ENCODE results near the gene HPSE2.

DNA sequence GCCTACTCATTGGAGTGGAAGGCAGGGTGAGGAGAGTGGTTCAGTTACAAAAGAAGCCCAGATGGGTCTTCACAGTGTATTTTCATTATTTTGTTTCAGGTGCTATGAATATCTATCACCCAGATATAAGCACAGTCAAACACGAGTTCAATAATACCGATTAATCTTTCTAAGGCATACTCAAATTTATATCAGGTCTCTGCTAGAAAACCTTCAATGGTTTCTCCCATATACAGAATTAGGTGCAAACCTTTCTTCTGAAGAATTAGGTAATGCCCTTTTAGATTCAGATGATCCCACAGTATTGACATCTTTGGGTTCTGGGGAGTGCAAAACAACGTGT, 774.2 kb downstream of the HPSE2 start:
- TF ChIP-seq CTCF (IDR thresholded peaks at IDR 0.05) (no peak), EZH2phosphoT487 (IDR thresholded peaks at IDR 0.05; ENCODE audit: borderline replicate concordance, low read depth) (no peak), SIN3A (IDR thresholded peaks at IDR 0.05; ENCODE audit: borderline replicate concordance, low read depth, low read length) (no peak), YY1 (IDR thresholded peaks at IDR 0.05; ENCODE audit: low read depth) (no peak), REST (IDR thresholded peaks at IDR 0.05; ENCODE audit: low read depth, low read length) (no peak), RXRA (IDR thresholded peaks at IDR 0.05; ENCODE audit: borderline replicate concordance, low read depth) (no peak), POLR2AphosphoS5 (IDR thresholded peaks at IDR 0.05; ENCODE audit: low read depth, low read length) (no peak), ELF1 (IDR thresholded peaks at IDR 0.05) (no peak), ZBTB33 (IDR thresholded peaks at IDR 0.05; ENCODE audit: borderline replicate concordance, low read depth) (no peak)

Data from SK-N-SH (cell line).